Gastrocnemius medialis (tissue), 4 donors: ENCODE results near the gene SNX11.
A peak's percentile ranks its signal among the peaks of the same experiment; 100 is the strongest.

Source experiments
- POLR2A ChIP-seq, 2 donors: fragments of 450-650 bp; IDR thresholded peaks; one replicate each; pipeline ENCODE4 v1.6.1; 2017; ENCODE audit warnings: antibody characterized with exemption in 2 of 2, mild to moderate bottlenecking in 2 of 2, moderate library complexity in 2 of 2
- TF ChIP-seq, protein P1 (sequence below), 5 experiments: fragments of 450-650 bp in 3 of 5; fragments of 200-600 bp in 2 of 5; sonication (generic) in 2 of 5; IDR thresholded peaks in 4 of 5; conservative IDR thresholded peaks in 1 of 5; 1 replicate in 4 of 5; 2 replicates in 1 of 5; pipeline ENCODE4 v1.5.1; 2016 to 2019; ENCODE audit warnings: antibody characterized with exemption in 5 of 5, mild to moderate bottlenecking in 3 of 5, moderate library complexity in 3 of 5

DNA sequence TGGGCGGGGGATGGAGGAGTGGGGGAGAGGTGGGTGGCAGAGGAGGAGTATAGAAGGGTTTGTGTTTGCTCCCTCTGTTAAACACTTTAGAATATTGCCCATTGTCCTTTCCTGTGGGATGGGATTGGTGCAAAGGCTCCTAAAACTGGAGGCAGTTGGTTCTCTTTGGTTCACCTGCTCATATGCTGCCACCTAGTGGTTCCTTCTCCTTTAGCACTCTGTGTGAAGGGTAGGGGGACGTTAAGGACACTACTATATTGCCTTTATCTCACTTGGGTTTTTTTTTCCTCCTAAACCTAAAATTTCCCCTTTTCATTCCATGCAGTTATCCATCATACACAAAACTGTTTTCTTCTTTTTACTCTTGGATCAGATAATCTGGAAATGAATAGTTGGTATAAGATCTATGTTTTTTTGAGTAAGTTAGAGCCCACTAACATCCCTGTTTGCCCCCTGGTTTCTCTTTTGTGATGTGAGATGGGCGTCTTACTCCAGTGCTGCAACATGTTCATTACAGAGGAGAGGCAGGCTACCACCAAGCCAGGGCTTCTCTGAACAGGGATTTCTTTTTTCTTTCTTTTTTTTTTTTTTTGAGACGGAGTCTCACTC lies 23.8 kb downstream of the SNX11 start:
- TF ChIP-seq, protein P1, sequence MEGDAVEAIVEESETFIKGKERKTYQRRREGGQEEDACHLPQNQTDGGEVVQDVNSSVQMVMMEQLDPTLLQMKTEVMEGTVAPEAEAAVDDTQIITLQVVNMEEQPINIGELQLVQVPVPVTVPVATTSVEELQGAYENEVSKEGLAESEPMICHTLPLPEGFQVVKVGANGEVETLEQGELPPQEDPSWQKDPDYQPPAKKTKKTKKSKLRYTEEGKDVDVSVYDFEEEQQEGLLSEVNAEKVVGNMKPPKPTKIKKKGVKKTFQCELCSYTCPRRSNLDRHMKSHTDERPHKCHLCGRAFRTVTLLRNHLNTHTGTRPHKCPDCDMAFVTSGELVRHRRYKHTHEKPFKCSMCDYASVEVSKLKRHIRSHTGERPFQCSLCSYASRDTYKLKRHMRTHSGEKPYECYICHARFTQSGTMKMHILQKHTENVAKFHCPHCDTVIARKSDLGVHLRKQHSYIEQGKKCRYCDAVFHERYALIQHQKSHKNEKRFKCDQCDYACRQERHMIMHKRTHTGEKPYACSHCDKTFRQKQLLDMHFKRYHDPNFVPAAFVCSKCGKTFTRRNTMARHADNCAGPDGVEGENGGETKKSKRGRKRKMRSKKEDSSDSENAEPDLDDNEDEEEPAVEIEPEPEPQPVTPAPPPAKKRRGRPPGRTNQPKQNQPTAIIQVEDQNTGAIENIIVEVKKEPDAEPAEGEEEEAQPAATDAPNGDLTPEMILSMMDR (IDR thresholded peaks at IDR 0.05 in 4 of 5, conservative IDR thresholded peaks at IDR 0.05 in 1 of 5) = peak; percentile 68 to 83 (median 83)
- TF ChIP-seq POLR2A (IDR thresholded peaks at IDR 0.05) = no peak
